HepG2 (cell line): Measurements from ENCODE around the gene RPL41. TPM values are rescaled to one million over a fixed set of nuclear protein-coding genes. Genes with fewer than 3 reads are reported as not detected.

ENCODE experiments used
- CEBPG ChIP-seq: IDR thresholded peaks from 2 replicates; pipeline ENCODE4 v1.6.1; 2016
- FOXA3 ChIP-seq: IDR thresholded peaks from 2 replicates; pipeline ENCODE4 v1.6.1; 2016; ENCODE audit warnings: missing genetic modification reagents, missing compliant biosample characterization
- HOXA5 ChIP-seq: sonication (generic); formaldehyde crosslinking; IDR thresholded peaks from 2 replicates; pipeline ENCODE4 v1.4.0; 2020; ENCODE audit warnings: missing genetic modification reagents
- KDM5B ChIP-seq: sonication (generic); formaldehyde crosslinking; IDR thresholded peaks from 2 replicates; pipeline ENCODE4 v1.4.0; 2020; ENCODE audit warnings: missing genetic modification reagents, mild to moderate bottlenecking, borderline replicate concordance
- POLR2A ChIP-seq, 2 experiments: IDR thresholded peaks; 2 replicates each; pipeline ENCODE4 v1.6.1; 2011; ENCODE audit warnings: low read depth in 2 of 2, low read length in 2 of 2, mild to moderate bottlenecking in 1 of 2, moderate library complexity in 1 of 2; ENCODE audit not compliant: insufficient read depth in 1 of 2
- RAD21 ChIP-seq: fragments of 450-650 bp; formaldehyde crosslinking; IDR thresholded peaks from 2 replicates; pipeline ENCODE4 v1.5.0; 2020; ENCODE audit warnings: mild to moderate bottlenecking
- REXO4 ChIP-seq: sonication (generic); formaldehyde crosslinking; IDR thresholded peaks from 2 replicates; pipeline ENCODE4 v1.8.0; 2022; ENCODE audit warnings: missing genetic modification reagents, mild to moderate bottlenecking, borderline replicate concordance
- SIN3B ChIP-seq: fragments of 150-350 bp; IDR thresholded peaks from 2 replicates; pipeline ENCODE4 v1.6.1; 2014; ENCODE audit warnings: low read length
- SOX6 ChIP-seq, 2 experiments: fragments of 450-650 bp in 1 of 2; sonication (generic) in 1 of 2; formaldehyde crosslinking in 1 of 2; IDR thresholded peaks; 2 replicates each; pipeline versions ENCODE4 v1.4.0 to v1.6.1; 2017 to 2020; ENCODE audit warnings: antibody characterized with exemption in 1 of 2, mild to moderate bottlenecking in 1 of 2, missing genetic modification reagents in 1 of 2
- TARDBP ChIP-seq: sonication (generic); formaldehyde crosslinking; IDR thresholded peaks from 2 replicates; pipeline ENCODE4 v1.8.0; 2022; ENCODE audit warnings: mild to moderate bottlenecking, missing genetic modification reagents
- TBP ChIP-seq: sonication (generic); formaldehyde crosslinking; IDR thresholded peaks from 2 replicates; pipeline ENCODE4 v1.5.0; 2020; ENCODE audit warnings: missing genetic modification reagents
- YEATS2 ChIP-seq: sonication (generic); formaldehyde crosslinking; IDR thresholded peaks from 2 replicates; pipeline ENCODE4 v1.4.0; 2020; ENCODE audit warnings: missing genetic modification reagents, borderline replicate concordance
- ZFP1 ChIP-seq: IDR thresholded peaks from 2 replicates; pipeline ENCODE4 v1.6.1; 2016
- ZFP36L1 ChIP-seq: sonication (generic); formaldehyde crosslinking; IDR thresholded peaks from 2 replicates; pipeline ENCODE4 v1.8.0; 2022; ENCODE audit warnings: mild to moderate bottlenecking, missing genetic modification reagents, moderate library complexity
- ZNF101 ChIP-seq: sonication (generic); formaldehyde crosslinking; IDR thresholded peaks from 2 replicates; pipeline ENCODE4 v1.4.0; 2020; ENCODE audit warnings: mild to moderate bottlenecking, low read depth, missing genetic modification reagents, borderline replicate concordance
- ZNF264 ChIP-seq: sonication (generic); formaldehyde crosslinking; IDR thresholded peaks from 2 replicates; pipeline ENCODE4 v1.4.0; 2020; ENCODE audit warnings: missing genetic modification reagents
- ZNF546 ChIP-seq: sonication (generic); formaldehyde crosslinking; conservative IDR thresholded peaks from 2 replicates; pipeline ENCODE4 v1.8.1; 2023; ENCODE audit warnings: mild to moderate bottlenecking, missing genetic modification reagents
- ZNF563 ChIP-seq: sonication (generic); formaldehyde crosslinking; IDR thresholded peaks from 2 replicates; pipeline ENCODE4 v1.8.0; 2022; ENCODE audit warnings: mild to moderate bottlenecking, moderate library complexity, missing genetic modification reagents
- ZNF746 ChIP-seq: sonication (generic); formaldehyde crosslinking; IDR thresholded peaks from 2 replicates; pipeline ENCODE4 v1.8.0; 2022; ENCODE audit warnings: mild to moderate bottlenecking, missing genetic modification reagents
- polyA plus RNA-seq, 8 experiments: library from polyadenylated mRNA; depleted of rRNA in 3 of 8; stranded (reverse) in 7 of 8; unstranded in 1 of 8; fragments of >200 nt; fragmentation: Illumina TruSeq in 4 of 8; extraction: Trizol in 4 of 8; gene quantifications; 2 replicates each; pipeline versions ENCODE4 v1.2.1 to v1.2.3, GENCODE V29; 2011 to 2016; ENCODE audit warnings: low read depth in 4 of 8, missing spikeins in 1 of 8, mixed read lengths in 1 of 8; ENCODE audit not compliant: insufficient read depth in 1 of 8
- total RNA-seq, 5 experiments: library from RNA; depleted of rRNA; stranded (reverse); fragments of >200 nt; fragmentation: Illumina TruSeq; extraction: Trizol; gene quantifications; 2 replicates each; pipeline ENCODE4 v1.2.3, GENCODE V29; 2016; ENCODE audit warnings: low read depth in 1 of 5
- TF ChIP-seq, protein P1 (sequence below): sonication (generic); formaldehyde crosslinking; IDR thresholded peaks from 2 replicates; pipeline ENCODE4 v1.9.0; 2021; ENCODE audit warnings: missing genetic modification reagents, borderline replicate concordance
- TF ChIP-seq, protein P2 (sequence below): sonication (generic); formaldehyde crosslinking; IDR thresholded peaks from 2 replicates; pipeline ENCODE4 v1.5.1; 2020; ENCODE audit warnings: mild to moderate bottlenecking, moderate library complexity, missing genetic modification reagents

RPL41 gene
- total and polyA plus RNA-seq, 2 of the 13 experiments (the other 11 are each of a cell fraction or from before 2014, with no cell fraction given) = 4,012 to 7,670 TPM

DNA sequence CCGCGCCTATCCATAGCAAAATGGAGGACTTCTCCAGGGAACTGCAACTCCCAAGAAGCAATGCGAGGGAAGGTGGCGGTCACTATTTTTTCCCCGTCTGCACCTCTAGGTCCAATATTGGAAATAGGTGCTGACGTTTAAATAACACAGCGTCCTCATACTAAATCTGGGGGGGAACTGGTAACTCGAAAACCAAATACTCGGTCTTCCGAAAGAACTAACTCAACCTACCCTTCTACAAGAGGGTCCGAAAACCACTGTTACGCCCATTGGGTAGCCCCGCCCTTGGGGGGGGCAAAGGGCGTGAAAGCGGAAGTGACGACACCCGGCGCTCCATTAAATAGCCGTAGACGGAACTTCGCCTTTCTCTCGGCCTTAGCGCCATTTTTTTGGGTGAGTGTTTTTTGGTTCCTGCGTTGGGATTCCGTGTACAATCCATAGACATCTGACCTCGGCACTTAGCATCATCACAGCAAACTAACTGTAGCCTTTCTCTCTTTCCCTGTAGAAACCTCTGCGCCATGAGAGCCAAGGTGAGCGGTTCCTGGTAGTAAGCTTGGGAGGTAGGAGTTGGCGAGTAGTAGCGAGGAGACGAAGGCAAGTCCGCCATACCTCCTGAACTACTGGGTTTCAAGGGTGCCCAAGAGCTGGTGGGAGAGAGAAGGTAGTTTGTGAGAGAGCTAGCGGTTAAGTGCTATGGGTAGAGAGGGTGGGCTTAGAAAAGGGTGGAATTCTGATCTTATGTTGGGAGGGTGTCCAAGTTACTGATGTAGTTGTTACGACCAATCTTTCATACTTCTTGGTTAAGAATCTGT is at the start of gene RPL41 (continued):
- TF ChIP-seq ZNF264 (CRISPR knock-in tag) = 0 out of 2 replicates have a peak, but pooled peaks have one; percentile 16
- peak; percentile 32; the same call in 1 of the 2 replicates for TF ChIP-seq ZNF746 (CRISPR knock-in tag)
- peak; percentile 45 for TF ChIP-seq FOXA3 (CRISPR knock-in tag)
- TF ChIP-seq ZNF563 (CRISPR knock-in tag) = no peak
- no peak for TF ChIP-seq REXO4 (CRISPR knock-in tag)
- TF ChIP-seq SIN3B = peak; percentile 64; the same call in 1 of the 2 replicates
- no peak; the same call in 1 of the 2 replicates for TF ChIP-seq KDM5B (CRISPR knock-in tag)
- peak; percentile 73 for TF ChIP-seq TARDBP (CRISPR knock-in tag)
- peak; percentile 82; the same call in 1 of the 2 replicates for TF ChIP-seq ZFP36L1 (CRISPR knock-in tag)
- TF ChIP-seq ZNF546 (CRISPR knock-in tag) = no peak
- TF ChIP-seq, protein P1, sequence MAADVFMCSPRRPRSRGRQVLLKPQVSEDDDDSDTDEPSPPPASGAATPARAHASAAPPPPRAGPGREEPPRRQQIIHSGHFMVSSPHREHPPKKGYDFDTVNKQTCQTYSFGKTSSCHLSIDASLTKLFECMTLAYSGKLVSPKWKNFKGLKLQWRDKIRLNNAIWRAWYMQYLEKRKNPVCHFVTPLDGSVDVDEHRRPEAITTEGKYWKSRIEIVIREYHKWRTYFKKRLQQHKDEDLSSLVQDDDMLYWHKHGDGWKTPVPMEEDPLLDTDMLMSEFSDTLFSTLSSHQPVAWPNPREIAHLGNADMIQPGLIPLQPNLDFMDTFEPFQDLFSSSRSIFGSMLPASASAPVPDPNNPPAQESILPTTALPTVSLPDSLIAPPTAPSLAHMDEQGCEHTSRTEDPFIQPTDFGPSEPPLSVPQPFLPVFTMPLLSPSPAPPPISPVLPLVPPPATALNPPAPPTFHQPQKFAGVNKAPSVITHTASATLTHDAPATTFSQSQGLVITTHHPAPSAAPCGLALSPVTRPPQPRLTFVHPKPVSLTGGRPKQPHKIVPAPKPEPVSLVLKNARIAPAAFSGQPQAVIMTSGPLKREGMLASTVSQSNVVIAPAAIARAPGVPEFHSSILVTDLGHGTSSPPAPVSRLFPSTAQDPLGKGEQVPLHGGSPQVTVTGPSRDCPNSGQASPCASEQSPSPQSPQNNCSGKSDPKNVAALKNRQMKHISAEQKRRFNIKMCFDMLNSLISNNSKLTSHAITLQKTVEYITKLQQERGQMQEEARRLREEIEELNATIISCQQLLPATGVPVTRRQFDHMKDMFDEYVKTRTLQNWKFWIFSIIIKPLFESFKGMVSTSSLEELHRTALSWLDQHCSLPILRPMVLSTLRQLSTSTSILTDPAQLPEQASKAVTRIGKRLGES (CRISPR knock-in tag) = 0 out of 2 replicates have a peak, but pooled peaks have one; percentile 64
- peak; percentile 49; the same call in 1 of the 2 replicates for TF ChIP-seq CEBPG (CRISPR knock-in tag)
- TF ChIP-seq ZNF101 (CRISPR knock-in tag) = 0 out of 2 replicates have a peak, but pooled peaks have one; percentile 63
- peak; percentile 99 for TF ChIP-seq YEATS2 (CRISPR knock-in tag)
- no peak for TF ChIP-seq RAD21 (CRISPR knock-in tag)
- no peak; the same call in 1 of the 2 replicates for TF ChIP-seq HOXA5 (CRISPR knock-in tag)
- TF ChIP-seq POLR2A (IDR thresholded peaks at IDR 0.05; ENCODE audit: insufficient read depth in 1 of 2, low read depth in 2 of 2, low read length in 2 of 2) = peak; percentile 99 to 100
- no peak for TF ChIP-seq TBP (CRISPR knock-in tag)
- TF ChIP-seq, protein P2, sequence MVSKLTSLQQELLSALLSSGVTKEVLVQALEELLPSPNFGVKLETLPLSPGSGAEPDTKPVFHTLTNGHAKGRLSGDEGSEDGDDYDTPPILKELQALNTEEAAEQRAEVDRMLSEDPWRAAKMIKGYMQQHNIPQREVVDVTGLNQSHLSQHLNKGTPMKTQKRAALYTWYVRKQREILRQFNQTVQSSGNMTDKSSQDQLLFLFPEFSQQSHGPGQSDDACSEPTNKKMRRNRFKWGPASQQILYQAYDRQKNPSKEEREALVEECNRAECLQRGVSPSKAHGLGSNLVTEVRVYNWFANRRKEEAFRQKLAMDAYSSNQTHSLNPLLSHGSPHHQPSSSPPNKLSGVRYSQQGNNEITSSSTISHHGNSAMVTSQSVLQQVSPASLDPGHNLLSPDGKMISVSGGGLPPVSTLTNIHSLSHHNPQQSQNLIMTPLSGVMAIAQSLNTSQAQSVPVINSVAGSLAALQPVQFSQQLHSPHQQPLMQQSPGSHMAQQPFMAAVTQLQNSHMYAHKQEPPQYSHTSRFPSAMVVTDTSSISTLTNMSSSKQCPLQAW (CRISPR knock-in tag) = no peak
- TF ChIP-seq SOX6 (IDR thresholded peaks at IDR 0.05) = no peak
- TF ChIP-seq SOX6 (CRISPR knock-in tag; IDR thresholded peaks at IDR 0.05) = peak; percentile 63
- TF ChIP-seq ZFP1 (CRISPR knock-in tag) = no peak
